Measurements from ENCODE around the gene MCF2L.

DNA sequence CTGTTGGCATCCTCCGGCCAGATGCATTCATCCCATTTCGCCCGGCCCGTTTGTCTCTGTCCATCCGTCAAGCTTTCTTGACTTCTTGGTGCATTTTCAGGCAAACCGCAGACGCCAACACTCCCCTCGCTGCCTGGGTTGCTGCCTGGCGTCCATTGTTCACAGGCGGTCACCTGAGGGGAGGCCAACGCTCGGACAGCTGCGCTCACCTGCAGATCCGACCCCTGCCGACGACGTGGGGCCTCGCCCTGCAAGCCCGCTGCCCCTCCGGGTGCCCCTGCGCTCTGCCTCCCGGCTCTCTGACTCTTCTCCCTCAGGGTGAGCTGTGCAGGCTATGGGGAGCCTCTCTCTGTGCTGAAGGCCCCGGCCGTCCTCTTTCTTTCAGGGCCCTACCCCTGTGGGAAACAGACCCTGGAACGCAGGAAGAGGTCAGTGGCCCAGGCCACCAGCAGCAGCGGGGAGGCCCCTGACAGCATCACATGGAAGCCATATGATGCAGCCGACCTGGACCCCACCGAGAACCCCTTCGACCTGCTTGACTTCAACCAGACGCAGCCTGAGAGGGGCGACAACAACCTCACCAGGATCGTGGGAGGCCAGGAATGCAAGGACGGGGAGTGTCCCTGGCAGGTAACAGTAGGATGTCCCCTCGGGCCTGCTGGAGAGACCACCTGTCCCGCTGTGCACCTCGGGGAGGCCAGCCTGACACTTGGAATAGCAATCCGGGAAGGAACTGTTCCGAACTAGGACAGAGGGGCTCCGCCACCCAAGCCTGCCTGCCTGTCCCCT is 174.6 kb downstream of the MCF2L start:
- TF ChIP-seq, protein P1, sequence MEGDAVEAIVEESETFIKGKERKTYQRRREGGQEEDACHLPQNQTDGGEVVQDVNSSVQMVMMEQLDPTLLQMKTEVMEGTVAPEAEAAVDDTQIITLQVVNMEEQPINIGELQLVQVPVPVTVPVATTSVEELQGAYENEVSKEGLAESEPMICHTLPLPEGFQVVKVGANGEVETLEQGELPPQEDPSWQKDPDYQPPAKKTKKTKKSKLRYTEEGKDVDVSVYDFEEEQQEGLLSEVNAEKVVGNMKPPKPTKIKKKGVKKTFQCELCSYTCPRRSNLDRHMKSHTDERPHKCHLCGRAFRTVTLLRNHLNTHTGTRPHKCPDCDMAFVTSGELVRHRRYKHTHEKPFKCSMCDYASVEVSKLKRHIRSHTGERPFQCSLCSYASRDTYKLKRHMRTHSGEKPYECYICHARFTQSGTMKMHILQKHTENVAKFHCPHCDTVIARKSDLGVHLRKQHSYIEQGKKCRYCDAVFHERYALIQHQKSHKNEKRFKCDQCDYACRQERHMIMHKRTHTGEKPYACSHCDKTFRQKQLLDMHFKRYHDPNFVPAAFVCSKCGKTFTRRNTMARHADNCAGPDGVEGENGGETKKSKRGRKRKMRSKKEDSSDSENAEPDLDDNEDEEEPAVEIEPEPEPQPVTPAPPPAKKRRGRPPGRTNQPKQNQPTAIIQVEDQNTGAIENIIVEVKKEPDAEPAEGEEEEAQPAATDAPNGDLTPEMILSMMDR (IDR thresholded peaks at IDR 0.05; ENCODE audit: poor library complexity, severe bottlenecking) = no peak
- TF ChIP-seq EZH2 (IDR thresholded peaks at IDR 0.05; ENCODE audit: borderline replicate concordance, insufficient read depth, low read length, poor library complexity, severe bottlenecking) = no peak
- no peak for TF ChIP-seq EP300 (conservative IDR thresholded peaks at IDR 0.05; ENCODE audit: poor library complexity, severe bottlenecking)
- no peak for TF ChIP-seq POLR2AphosphoS5 (IDR thresholded peaks at IDR 0.05)
- TF ChIP-seq MXI1 (conservative IDR thresholded peaks at IDR 0.05; ENCODE audit: poor library complexity, severe bottlenecking) = no peak
- TF ChIP-seq, protein P2, sequence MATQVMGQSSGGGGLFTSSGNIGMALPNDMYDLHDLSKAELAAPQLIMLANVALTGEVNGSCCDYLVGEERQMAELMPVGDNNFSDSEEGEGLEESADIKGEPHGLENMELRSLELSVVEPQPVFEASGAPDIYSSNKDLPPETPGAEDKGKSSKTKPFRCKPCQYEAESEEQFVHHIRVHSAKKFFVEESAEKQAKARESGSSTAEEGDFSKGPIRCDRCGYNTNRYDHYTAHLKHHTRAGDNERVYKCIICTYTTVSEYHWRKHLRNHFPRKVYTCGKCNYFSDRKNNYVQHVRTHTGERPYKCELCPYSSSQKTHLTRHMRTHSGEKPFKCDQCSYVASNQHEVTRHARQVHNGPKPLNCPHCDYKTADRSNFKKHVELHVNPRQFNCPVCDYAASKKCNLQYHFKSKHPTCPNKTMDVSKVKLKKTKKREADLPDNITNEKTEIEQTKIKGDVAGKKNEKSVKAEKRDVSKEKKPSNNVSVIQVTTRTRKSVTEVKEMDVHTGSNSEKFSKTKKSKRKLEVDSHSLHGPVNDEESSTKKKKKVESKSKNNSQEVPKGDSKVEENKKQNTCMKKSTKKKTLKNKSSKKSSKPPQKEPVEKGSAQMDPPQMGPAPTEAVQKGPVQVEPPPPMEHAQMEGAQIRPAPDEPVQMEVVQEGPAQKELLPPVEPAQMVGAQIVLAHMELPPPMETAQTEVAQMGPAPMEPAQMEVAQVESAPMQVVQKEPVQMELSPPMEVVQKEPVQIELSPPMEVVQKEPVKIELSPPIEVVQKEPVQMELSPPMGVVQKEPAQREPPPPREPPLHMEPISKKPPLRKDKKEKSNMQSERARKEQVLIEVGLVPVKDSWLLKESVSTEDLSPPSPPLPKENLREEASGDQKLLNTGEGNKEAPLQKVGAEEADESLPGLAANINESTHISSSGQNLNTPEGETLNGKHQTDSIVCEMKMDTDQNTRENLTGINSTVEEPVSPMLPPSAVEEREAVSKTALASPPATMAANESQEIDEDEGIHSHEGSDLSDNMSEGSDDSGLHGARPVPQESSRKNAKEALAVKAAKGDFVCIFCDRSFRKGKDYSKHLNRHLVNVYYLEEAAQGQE (IDR thresholded peaks at IDR 0.05; ENCODE audit: borderline replicate concordance) = no peak
- no peak for TF ChIP-seq RAD21 (conservative IDR thresholded peaks at IDR 0.05)
- no peak for TF ChIP-seq TAF1 (IDR thresholded peaks at IDR 0.05; ENCODE audit: low read depth)

All from neural cell (in vitro differentiated cells).